ENCODE data around the gene PPFIA1.

GRCh38 chr11:70327717-70328116 is 57.2 kb downstream of the PPFIA1 start:
- TF ChIP-seq, protein P1, sequence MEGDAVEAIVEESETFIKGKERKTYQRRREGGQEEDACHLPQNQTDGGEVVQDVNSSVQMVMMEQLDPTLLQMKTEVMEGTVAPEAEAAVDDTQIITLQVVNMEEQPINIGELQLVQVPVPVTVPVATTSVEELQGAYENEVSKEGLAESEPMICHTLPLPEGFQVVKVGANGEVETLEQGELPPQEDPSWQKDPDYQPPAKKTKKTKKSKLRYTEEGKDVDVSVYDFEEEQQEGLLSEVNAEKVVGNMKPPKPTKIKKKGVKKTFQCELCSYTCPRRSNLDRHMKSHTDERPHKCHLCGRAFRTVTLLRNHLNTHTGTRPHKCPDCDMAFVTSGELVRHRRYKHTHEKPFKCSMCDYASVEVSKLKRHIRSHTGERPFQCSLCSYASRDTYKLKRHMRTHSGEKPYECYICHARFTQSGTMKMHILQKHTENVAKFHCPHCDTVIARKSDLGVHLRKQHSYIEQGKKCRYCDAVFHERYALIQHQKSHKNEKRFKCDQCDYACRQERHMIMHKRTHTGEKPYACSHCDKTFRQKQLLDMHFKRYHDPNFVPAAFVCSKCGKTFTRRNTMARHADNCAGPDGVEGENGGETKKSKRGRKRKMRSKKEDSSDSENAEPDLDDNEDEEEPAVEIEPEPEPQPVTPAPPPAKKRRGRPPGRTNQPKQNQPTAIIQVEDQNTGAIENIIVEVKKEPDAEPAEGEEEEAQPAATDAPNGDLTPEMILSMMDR (conservative IDR thresholded peaks at IDR 0.05; ENCODE audit: low read depth, low read length) = no peak
- no peak for TF ChIP-seq EZH2 (IDR thresholded peaks at IDR 0.05; ENCODE audit: borderline replicate concordance, low read depth, low read length, poor library complexity, severe bottlenecking)

All from A673 (cell line).